ENCODE data around the gene HOMEZ. TPM values are rescaled to one million over a fixed set of nuclear protein-coding genes. Genes with fewer than 3 reads are reported as not detected.
"Not testable (repeated sequence)": the region's sequence is repeated elsewhere in the genome, so short reads cannot be mapped to it uniquely, and the experiment has no call there.

Gene HOMEZ
- total RNA-seq, 1 experiment from 2014 or later = 11.2 TPM

- Histone ChIP-seq H3K9me3 (replicated peaks) (no peaks in the 10 kb centered on the region), H3K36me3 (peaks cover 2% of the 10 kb centered on the region; the same call in 1 of the 2 replicates), H3K27me3 (no peaks in the 10 kb centered on the region), H3K4me1 (no peaks in the 10 kb centered on the region), H3K4me3 (no peak overlapping the region), H3K27ac (no peak overlapping the region)
- DNase-seq = no peak
Measured at GRCh38 chr14:23277189-23277588, 8.7 kb downstream of the HOMEZ start.

GRCh38 chr14:23275412-23275811 lies 10.5 kb downstream of the HOMEZ start:
- no peaks in the 10 kb centered on the region for H3K27me3 ChIP-seq
- DNase-seq = no peak
- H3K4me1 ChIP-seq = no peaks in the 10 kb centered on the region
- H3K36me3 ChIP-seq = peaks cover 2% of the 10 kb centered on the region; the same call in 1 of the 2 replicates
- H3K9me3 ChIP-seq (replicated peaks) = no peaks in the 10 kb centered on the region
- H3K4me3 ChIP-seq = no peak overlapping the region
- no peak overlapping the region for H3K27ac ChIP-seq

GRCh38 chr14:23269193-23269592 lies 16.7 kb downstream of the HOMEZ start:
- Histone ChIP-seq H3K36me3 (no peaks in the 10 kb centered on the region), H3K27ac (no peak overlapping the region), H3K27me3 (no peaks in the 10 kb centered on the region), H3K4me3 (no peak overlapping the region), H3K4me1 (no peaks in the 10 kb centered on the region), H3K9me3 (replicated peaks) (no peaks in the 10 kb centered on the region)
- DNase-seq = no peak

GRCh38 chr14:23260849-23261248 lies 25.1 kb downstream of the HOMEZ start:
- not testable (repeated sequence) for H3K36me3 ChIP-seq, DNase-seq

GRCh38 chr14:23259426-23259825 lies 26.5 kb downstream of the HOMEZ start:
- Histone ChIP-seq H3K27me3 (peaks cover 7% of the 10 kb centered on the region), H3K36me3 (no peaks in the 10 kb centered on the region), H3K27ac (no peak overlapping the region), H3K9me3 (replicated peaks) (no peaks in the 10 kb centered on the region), H3K4me3 (no peak overlapping the region), H3K4me1 (no peaks in the 10 kb centered on the region)
- no peak for DNase-seq

More at GRCh38 chr14:23260849-23261248, 25.1 kb downstream of the HOMEZ start:
- H3K27ac ChIP-seq; H3K27me3 ChIP-seq; H3K4me3 ChIP-seq; H3K4me1 ChIP-seq; H3K9me3 ChIP-seq (replicated peaks): not testable (repeated sequence)

GRCh38 chr14:23258256-23258655 lies 27.7 kb downstream of the HOMEZ start:
- Histone ChIP-seq H3K27ac (no peak overlapping the region), H3K36me3 (no peaks in the 10 kb centered on the region), H3K4me3 (no peak overlapping the region), H3K27me3 (peaks cover 4% of the 10 kb centered on the region; the same call in 1 of the 2 replicates), H3K9me3 (replicated peaks) (no peaks in the 10 kb centered on the region), H3K4me1 (no peaks in the 10 kb centered on the region)
- DNase-seq = no peak

GRCh38 chr14:23252420-23253333 lies 33.3 kb downstream of the HOMEZ start:
- Histone ChIP-seq H3K9me3 (replicated peaks) (no peaks in the 10 kb centered on the region), H3K27me3 (peaks cover 12% of the 10 kb centered on the region), H3K4me3 (no peak overlapping the region), H3K27ac (no peak overlapping the region), H3K4me1 (no peaks in the 10 kb centered on the region), H3K36me3 (no peaks in the 10 kb centered on the region)
- no peak for DNase-seq

GRCh38 chr14:23252006-23252405 lies 33.9 kb downstream of the HOMEZ start:
- H3K27me3 ChIP-seq = peaks cover 12% of the 10 kb centered on the region
- DNase-seq = no peak

GRCh38 chr14:23249824-23250223 lies 36.1 kb downstream of the HOMEZ start:
- H3K4me3 ChIP-seq = no peak overlapping the region
- H3K27ac ChIP-seq = no peak overlapping the region
- peaks cover 12% of the 10 kb centered on the region for H3K27me3 ChIP-seq
- H3K36me3 ChIP-seq = no peaks in the 10 kb centered on the region
- H3K9me3 ChIP-seq (replicated peaks) = no peaks in the 10 kb centered on the region
- DNase-seq = no peak
- H3K4me1 ChIP-seq = no peaks in the 10 kb centered on the region

More at GRCh38 chr14:23252006-23252405, 33.9 kb downstream of the HOMEZ start:
- no peaks in the 10 kb centered on the region for H3K36me3 ChIP-seq
- no peaks in the 10 kb centered on the region for H3K4me1 ChIP-seq
- no peaks in the 10 kb centered on the region for H3K9me3 ChIP-seq (replicated peaks)
- no peak overlapping the region for H3K27ac ChIP-seq
- H3K4me3 ChIP-seq = no peak overlapping the region

GRCh38 chr14:23248601-23249000 lies 37.3 kb downstream of the HOMEZ start:
- Histone ChIP-seq H3K4me3 (no peak overlapping the region), H3K9me3 (replicated peaks) (no peaks in the 10 kb centered on the region), H3K4me1 (no peaks in the 10 kb centered on the region), H3K27me3 (peaks cover 12% of the 10 kb centered on the region), H3K27ac (no peak overlapping the region), H3K36me3 (no peaks in the 10 kb centered on the region)
- peak; percentile 26 to 29 for DNase-seq

GRCh38 chr14:23245282-23245681 lies 40.6 kb downstream of the HOMEZ start:
- H3K9me3 ChIP-seq (replicated peaks) = no peaks in the 10 kb centered on the region
- H3K27me3 ChIP-seq = peaks cover 5% of the 10 kb centered on the region; the same call in 1 of the 2 replicates
- H3K27ac ChIP-seq = no peak overlapping the region
- no peaks in the 10 kb centered on the region for H3K36me3 ChIP-seq
- H3K4me1 ChIP-seq = no peaks in the 10 kb centered on the region
- no peak overlapping the region for H3K4me3 ChIP-seq
- no peak for DNase-seq

- no peak overlapping the region for H3K27ac ChIP-seq
- H3K9me3 ChIP-seq (replicated peaks) = no peaks in the 10 kb centered on the region
- DNase-seq = no peak
- H3K27me3 ChIP-seq = no peaks in the 10 kb centered on the region
- H3K36me3 ChIP-seq = no peaks in the 10 kb centered on the region
- no peaks in the 10 kb centered on the region for H3K4me1 ChIP-seq
- H3K4me3 ChIP-seq = no peak overlapping the region
Measured at GRCh38 chr14:23243066-23243465, 42.9 kb downstream of the HOMEZ start.

GRCh38 chr14:23242076-23242475 lies 43.9 kb downstream of the HOMEZ start:
- no peaks in the 10 kb centered on the region for H3K4me1 ChIP-seq
- H3K27ac ChIP-seq = no peak overlapping the region
- H3K36me3 ChIP-seq = no peaks in the 10 kb centered on the region
- H3K27me3 ChIP-seq = no peaks in the 10 kb centered on the region
- no peak for DNase-seq
- H3K9me3 ChIP-seq (replicated peaks) = no peaks in the 10 kb centered on the region
- no peak overlapping the region for H3K4me3 ChIP-seq

- not testable (repeated sequence) for H3K36me3 ChIP-seq; H3K4me1 ChIP-seq; H3K27me3 ChIP-seq; H3K4me3 ChIP-seq; H3K27ac ChIP-seq; DNase-seq; H3K9me3 ChIP-seq (replicated peaks)
Measured at GRCh38 chr14:23241061-23241715, 44.7 kb downstream of the HOMEZ start.

- Histone ChIP-seq H3K27me3 (no peaks in the 10 kb centered on the region), H3K36me3 (no peaks in the 10 kb centered on the region), H3K9me3 (replicated peaks) (no peaks in the 10 kb centered on the region), H3K4me1 (no peaks in the 10 kb centered on the region), H3K27ac (no peak overlapping the region), H3K4me3 (no peak overlapping the region)
- DNase-seq = no peak
Measured at GRCh38 chr14:23240661-23241060, 45.3 kb downstream of the HOMEZ start.
